HG03066 (cell line): ENCODE measurements around the gene RNU2-1.
"Not testable (repeated sequence)": the region's sequence is repeated elsewhere in the genome, so short reads cannot be mapped to it uniquely, and the experiment has no call there.

Experiments
- ATAC-seq: cut with Tn5 transposase; IDR thresholded peaks from one replicate; pipeline ENCODE4 v1.9.1; 2021; ENCODE audit warnings: low read depth; ENCODE audit not compliant: unreplicated experiment

The RNU2-1 gene

DNA sequence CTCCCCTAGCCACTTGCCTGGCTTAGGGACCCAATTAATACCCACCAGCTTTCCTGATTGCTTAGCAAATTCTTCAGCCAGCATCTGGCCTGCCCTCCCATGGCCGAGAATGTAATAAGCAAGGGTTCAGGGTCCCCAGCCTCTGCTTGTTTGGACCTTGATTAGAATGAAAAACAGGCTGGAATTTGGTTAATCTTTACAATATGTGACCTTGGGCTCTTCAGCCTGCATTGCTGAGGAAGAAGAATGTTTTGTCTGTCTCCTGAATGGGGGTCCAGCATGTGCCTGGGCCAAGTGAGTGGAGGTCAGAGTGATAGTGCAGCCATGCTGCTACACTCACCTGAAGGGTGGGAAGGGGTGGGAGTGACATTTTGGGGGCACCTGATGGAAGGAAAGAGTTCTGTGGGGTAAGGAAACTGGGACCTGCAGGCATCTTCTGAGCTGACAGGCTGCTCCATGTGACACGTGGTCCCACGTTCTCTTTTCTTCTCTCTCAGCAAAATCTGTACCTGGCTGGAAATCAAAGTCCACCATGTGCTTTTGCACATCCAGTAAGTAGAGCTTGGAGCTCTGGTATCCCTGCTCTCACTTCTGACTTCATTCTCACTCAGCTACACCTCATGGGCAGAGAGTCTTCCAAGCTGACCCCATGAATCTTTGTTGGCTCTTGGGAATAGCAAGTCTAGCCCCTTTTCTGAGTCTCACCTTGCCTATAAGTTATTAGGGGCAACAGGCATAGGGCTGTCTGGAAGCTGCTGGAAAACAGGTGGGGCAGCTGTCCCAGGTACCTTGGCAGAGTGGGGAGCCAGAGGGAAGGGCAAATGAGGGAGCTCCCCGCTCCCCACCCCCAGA is 16.8 kb downstream of the RNU2-1 start:
- no peak for ATAC-seq

DNA sequence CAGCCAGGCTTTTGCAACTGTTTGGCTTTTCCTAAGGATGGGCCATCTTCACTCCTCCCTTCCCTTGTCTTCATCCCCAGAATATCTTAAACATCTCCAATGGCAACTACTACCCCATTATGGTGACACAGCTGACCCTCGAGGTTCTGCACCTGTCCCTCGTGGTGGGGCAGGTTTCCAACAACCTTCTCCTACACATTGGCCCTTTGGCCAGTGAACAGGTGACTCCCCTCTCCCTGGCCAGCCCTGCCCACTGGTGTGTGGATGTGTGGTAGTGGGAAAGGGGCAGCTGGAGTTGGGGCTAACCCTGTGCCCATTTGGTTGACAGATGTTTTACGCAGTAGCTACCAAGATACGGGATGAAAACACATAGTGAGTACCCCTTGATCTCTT is 17.4 kb downstream of the RNU2-1 start:
- no peak for ATAC-seq

DNA sequence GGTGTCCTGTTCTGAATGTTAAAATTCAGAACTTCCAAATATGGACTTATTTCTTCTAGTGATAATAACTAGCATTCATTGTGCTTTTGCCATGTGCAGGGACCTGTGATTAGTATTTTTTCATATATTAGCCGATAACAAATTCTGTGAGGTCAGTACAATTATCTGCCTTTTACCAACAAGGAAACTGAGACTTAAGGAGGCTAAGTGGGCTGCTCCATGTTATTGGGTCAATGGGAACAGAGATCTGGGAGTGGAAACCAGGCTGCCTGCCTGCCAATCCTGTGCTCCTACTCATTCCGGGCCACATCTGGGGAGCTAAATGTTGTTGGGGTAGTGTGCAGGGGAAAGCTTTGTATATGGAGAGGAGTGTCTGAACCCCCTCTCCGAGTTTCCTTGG is 18.4 kb downstream of the RNU2-1 start:
- no peak for ATAC-seq

DNA sequence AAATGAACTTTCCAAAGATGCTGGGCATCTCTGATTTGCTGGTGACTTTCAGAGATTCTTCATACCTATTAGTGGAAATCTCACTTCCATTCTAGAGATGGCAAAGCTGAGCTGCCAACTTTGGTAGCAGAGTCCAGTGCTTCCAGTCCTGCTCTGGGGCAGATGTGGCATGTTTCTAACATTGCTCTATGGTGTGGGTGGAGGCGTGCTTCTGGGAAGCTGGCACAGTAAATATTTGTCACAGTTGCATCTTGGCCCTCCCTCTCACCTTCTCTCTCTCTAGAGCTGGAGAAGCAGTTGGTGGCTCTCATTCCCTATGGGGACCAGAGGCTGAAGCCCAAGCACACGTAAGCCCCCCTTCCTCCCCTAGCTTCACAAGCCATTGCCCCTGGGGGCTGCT is 20.2 kb downstream of the RNU2-1 start:
- ATAC-seq = no peak

DNA sequence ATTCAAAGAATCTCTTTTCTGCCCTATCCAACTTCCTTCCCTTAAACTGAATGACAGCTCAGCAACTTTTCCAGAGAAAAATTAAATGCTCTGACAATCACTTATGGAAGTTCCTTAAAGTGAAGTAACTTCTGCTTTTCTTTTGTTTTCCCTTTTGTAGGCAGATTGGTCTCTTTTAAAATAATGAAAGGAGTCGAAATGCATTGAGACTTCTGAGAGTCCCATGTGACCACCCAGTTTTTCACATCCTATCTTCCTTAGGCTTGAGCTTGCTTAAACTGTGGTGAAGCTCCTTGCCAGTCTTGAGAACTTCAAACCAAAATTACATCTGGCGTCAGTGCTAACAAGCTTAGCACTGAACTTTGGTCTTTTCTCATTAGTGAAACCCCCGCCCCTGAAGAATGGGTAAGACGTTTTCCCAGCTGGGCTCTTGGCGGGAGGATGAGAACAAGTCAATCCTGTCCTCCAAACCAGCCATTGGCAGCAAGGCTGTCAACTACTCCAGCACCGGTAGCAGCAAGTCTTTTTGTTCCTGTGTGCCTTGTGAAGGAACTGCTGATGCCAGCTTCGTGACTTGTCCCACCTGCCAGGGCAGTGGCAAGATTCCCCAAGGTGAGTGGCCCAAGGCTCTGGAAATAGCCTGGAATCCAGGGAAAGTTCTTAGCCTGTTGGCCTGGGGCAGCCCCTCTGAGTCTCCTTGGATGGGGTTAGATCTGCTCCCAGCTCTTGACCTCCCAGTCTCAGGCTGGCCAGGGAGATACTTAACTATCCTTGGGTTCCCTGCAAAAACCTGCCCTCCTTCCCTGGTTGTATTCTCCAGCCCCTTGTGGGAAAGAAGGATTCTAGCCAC is 20.9 kb downstream of the RNU2-1 start:
- ATAC-seq = no peak

DNA sequence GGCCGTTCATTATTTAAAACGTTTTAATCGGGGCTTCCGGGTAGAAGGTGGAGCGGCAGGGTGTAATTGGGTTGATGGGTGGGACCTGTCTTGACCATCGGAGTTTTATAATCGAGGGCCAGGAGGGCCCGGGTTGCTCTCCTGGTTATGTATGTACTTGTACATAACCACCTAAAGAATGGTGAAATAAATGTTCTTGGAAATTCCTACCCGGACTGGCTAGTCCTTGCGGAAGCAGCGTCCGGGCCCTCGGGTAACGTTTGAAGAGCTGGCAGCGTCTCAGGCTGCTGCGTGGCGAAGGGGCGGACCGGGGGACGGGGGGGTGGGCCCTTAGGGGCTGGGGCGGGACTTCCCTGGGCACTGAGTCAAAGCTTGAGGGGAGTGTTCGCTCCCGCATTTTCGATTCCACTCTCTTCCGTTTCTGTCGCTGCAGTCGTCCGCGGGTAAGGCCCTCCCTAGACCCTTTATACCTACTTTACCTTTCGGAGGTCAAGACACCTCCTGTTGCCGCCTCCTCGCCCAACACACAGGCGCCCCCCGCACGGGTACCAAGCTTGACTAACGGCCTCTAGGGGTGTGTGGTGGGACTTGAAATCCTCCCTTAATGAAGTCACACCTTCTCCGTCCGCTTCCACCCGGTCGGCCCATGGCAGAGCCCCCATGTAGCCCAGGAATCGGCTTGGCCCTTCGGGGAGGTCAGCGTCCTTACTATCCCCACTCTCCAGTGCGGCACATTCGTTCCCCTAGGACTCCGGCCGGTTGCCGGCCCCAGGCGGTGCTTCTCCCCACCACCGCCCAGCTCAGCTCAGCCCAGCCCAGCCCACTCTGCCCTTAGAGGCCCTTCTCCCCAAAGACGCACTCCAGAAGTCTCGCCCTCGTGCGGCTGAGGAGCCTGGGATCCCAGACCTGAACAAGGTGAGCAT is 22.0 kb downstream of the RNU2-1 start, which contains the start of gene TMEM106A:
TSS of gene TMEM106A (plus strand) at position 396 of the 923 bp plus-strand sequence. CDS start 1,167 bp downstream, outside the sequence.
- peak; percentile 61 for ATAC-seq

DNA sequence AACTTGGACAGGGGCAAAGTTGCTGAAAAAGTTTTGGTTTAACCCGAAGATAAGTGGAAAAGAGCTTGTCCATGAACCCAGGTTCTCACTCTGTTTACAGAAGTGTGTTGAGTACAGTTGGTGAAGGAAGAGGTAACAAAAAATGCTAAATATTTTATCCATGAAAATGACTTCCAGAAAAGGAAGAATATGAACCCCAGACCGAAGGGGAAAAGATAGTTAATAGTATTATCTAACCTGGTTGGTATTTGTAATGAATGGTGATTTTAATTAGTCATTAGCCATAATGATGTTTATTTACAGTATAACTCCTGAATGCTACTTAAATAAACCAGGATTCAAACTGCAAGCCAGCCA is 22.7 kb downstream of the RNU2-1 start:
- ATAC-seq = no peak

DNA sequence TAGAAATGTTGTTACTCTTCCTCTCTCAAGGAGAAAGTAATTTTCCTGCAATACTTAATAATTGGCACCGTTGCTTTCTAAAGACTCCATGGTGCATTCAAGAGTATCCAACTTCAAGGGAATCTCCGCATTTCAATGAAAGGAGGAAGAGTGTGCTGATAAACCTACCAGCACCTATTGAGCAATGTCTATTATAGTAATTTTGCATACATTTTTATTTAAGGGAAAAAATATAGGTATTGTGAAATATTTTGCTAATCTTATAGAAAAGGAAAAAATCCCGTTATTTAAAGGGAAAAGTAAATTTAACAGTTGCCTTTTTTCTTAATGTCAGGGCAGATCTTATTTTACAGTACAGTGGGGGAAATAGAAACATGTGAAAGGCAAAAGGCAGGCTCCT is 23.2 kb downstream of the RNU2-1 start:
- ATAC-seq = no peak

DNA sequence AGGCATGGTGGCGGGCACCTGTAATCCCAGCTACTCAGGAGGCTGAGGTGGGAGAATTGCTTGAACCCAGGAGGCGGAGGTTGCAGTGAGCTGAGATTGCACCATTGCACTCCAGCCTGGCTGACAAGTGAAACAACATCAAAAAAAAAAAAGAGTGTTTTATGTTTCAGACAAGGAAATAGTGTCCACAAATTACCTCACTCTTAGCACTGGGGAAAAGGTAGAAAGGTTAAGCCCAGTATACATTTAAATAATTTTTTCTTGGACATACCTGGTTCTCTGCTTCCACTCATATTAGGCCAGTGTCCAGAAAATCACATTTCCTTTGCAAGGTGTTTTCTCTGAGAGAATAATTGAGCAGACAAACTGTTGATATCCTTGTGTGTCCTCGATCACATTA is 30.8 kb downstream of the RNU2-1 start:
- not testable (repeated sequence) for ATAC-seq

DNA sequence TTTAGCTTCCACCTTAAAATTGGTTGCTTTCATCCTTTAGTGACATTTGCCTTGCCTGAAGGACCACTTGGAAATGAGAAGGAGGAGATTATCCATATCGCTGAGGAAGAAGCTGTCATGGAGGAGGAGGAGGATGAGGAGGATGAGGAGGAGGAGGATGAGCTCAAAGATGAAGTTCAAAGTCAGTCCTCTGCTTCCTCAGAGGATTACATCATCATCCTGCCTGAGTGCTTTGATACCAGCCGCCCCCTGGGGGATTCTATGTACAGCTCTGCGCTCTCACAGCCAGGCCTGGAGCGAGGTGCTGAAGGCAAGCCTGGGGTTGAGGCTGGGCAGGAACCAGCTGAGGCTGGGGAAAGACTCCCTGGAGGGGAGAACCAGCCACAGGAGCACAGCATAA is 33.6 kb downstream of the RNU2-1 start:
- no peak for ATAC-seq

DNA sequence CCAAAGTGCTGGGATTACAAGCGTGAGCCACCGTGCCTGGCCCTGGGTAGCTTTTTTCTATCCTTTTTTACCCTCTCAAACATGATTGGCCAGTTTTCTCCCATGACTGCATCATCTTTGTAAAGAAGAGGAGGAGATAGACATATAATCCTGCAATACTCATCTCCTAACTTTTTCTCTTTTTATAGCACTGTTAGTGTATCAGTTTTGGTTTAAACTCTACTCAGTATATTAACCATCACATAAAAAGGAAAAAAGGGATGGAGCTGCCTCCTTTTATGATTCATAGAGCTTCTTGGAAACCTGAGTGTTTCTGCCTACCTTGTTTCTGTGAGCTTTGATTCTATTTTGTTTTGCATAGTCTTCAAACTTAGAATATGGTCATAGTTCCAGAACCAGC is 34.1 kb downstream of the RNU2-1 start:
- no peak for ATAC-seq

DNA sequence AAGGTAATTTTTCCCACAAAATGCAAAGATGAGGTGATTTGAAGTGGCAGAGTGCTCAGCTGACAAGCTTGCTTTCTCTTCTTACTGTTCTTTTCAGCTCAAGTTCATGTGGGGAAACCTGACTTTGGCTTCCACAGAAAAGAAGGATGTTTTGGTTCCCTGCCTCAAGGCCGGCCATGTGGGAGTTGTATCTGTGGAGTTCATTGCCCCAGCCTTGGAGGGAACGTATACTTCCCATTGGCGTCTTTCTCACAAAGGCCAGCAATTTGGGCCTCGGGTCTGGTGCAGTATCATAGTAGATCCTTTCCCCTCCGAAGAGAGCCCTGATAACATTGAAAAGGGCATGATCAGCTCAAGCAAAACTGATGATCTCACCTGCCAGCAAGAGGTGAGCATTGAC is 40.5 kb downstream of the RNU2-1 start:
- ATAC-seq = no peak

DNA sequence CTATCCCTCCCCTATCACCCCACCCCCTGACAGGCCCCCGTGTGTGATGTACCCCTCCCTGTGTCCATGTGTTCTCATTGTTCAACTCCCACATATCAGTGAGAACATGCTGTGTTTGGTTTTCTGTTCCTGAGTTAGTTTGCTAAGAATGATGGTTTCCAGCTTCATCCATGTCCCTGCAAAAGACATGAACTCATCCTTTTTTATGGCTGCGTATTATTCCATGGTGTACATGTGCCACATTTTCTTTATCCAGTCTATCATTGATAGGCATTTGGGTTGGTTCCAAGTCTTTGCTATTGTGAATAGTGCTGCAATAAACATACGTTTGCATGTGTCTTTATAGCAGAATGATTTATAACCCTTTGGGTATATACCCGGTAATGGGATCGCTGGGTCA is 47.1 kb downstream of the RNU2-1 start:
- ATAC-seq = not testable (repeated sequence)

DNA sequence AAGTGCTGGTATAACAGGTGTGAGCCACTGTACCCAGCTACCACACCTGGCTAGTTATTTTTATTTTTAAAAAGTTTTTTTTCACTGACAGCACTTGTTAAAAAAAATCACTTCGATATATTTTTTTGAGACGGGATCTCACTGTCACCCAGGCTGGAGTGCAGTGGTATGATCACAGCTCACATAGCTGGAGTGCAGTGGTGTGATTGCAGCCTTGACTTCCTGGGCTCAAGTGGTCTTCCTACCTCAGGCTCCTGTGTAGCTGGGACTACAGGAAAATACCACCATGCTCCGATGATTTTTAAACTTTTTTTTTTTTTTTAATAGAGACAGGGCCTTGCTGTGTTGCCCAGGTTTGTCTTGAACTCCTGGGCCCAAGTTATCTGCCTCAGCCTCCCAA is 49.9 kb downstream of the RNU2-1 start:
- ATAC-seq = no peak
